ENCODE measurements around the gene VASN.

VASN gene

GRCh38 chr16:4360538-4361021 lies 11.1 kb upstream of the VASN start:
- POLR2A ChIA-PET (ENCODE audit: low non-redundant PET), result no interaction called here
- CTCF ChIA-PET, result interaction anchor here (5.3 kb wide), 1 partner anchor 43 kb away, joined by 74 read pairs; no protein-coding TSS in a partner anchor
- DNase-seq (ENCODE audit: low spot score), result no peak
- peak overlapping the region; percentile 50; the same call in 1 of the 2 replicates for H3K27ac ChIP-seq
- TF ChIP-seq, protein P1, sequence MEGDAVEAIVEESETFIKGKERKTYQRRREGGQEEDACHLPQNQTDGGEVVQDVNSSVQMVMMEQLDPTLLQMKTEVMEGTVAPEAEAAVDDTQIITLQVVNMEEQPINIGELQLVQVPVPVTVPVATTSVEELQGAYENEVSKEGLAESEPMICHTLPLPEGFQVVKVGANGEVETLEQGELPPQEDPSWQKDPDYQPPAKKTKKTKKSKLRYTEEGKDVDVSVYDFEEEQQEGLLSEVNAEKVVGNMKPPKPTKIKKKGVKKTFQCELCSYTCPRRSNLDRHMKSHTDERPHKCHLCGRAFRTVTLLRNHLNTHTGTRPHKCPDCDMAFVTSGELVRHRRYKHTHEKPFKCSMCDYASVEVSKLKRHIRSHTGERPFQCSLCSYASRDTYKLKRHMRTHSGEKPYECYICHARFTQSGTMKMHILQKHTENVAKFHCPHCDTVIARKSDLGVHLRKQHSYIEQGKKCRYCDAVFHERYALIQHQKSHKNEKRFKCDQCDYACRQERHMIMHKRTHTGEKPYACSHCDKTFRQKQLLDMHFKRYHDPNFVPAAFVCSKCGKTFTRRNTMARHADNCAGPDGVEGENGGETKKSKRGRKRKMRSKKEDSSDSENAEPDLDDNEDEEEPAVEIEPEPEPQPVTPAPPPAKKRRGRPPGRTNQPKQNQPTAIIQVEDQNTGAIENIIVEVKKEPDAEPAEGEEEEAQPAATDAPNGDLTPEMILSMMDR (conservative IDR thresholded peaks at IDR 0.05; ENCODE audit: low read depth), result no peak

DNA sequence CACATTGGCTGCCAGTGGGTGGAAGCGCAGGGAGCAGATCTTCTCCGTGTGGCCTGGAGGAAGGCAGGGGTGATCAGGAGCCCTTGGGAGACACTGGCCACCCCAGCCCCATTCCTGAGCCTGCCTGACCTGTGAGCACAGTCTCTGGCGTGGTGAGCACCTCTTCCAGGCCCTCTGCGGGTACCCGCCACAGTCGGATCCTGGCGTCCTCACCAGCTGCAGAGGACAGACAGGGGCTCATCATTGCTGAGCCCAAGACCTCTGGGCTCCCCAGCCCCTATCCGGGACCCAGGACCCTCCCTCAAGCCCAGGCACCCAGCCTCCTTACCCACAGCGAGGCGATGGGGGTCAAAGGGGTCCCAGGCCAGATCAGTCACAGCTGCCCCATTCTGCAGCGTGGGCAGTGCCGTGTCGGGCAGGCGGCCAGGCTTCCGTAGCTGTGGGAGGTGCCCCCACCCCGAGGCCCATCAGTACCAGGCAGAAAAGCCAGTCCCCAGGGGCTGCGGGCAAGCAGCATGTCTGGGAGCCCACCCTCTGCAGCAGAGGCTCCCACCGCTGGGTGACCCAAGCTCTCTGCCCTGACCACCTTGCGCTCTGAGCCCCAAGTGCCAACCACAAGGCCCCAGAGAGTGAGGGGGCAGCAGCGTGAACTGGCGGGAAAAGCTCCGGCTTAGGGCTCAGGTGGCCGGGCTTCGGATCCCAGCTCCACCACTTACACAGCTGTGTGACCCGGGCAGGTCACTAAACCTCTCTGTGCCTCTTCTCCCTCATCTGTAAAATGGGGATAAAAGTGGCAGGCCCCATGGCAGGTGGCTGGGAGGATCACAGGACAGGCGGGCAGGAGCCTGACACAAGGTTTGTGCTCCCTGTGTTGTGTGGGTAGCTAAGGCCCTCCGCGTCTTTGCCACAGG lies 10.4 kb upstream of the VASN start:
- peak overlapping the region; percentile 50 for H3K27ac ChIP-seq
- TF ChIP-seq, protein P1 (conservative IDR thresholded peaks at IDR 0.05; ENCODE audit: low read depth), result no peak
- ChIA-PET CTCF (interaction anchor here (0.7 to 5.3 kb wide), 2 partner anchors 42 to 59 kb away, joined by 5 to 74 read pairs; no protein-coding TSS in a partner anchor), POLR2A (ENCODE audit: low non-redundant PET) (no interaction called here)
- no peak for DNase-seq (ENCODE audit: low spot score)

- ChIA-PET CTCF (interaction anchor here (0.7 to 5.3 kb wide), 2 partner anchors 41 to 59 kb away, joined by 5 to 74 read pairs; no protein-coding TSS in a partner anchor), POLR2A (ENCODE audit: low non-redundant PET) (no interaction called here)
- no peak for DNase-seq (ENCODE audit: low spot score)
Observed at GRCh38 chr16:4361944-4362311, 9.7 kb upstream of the VASN start.

DNA sequence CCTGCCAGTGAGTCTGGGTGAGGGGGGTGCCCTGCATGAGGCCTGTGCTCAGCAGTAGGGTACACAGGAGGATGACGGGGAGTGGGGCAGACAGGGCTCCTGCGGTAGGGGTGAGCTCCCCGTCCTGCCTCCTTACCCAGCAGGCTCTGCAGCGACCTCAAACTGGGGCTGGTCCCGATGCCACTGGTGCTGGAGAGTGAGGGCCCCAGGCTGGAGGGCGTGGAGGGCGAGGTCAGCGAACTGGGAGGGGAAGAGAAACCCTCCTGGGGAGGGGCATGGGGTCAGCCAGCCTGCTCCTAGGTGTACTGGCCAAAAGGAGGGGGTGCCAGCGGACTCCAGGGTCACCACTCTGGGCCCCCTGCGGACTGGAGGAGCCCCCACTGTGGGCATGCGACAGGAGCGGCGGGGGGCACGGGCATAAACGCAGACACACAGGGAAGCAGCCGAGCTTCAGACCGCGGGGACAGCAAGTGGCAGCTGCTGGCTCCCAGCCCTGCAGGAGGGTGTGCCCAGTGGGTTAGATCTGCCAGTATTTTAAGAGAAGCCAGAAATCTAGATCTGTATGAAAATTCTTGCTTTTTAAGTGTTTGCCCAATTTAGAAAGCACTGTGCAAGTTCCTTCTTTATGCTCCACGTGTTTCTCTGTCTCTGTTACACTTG lies 9.0 kb upstream of the VASN start:
- POLR2A ChIA-PET (ENCODE audit: low non-redundant PET), result no interaction called here
- DNase-seq (ENCODE audit: low spot score), result no peak
- peak overlapping the region; percentile 50 for H3K27ac ChIP-seq
- CTCF ChIA-PET, result interaction anchor here (0.6 to 5.3 kb wide), 3 partner anchors 27 to 41 kb away, joined by 4 to 74 read pairs (median 7); no protein-coding TSS in a partner anchor
- TF ChIP-seq, protein P1 (conservative IDR thresholded peaks at IDR 0.05; ENCODE audit: low read depth), result no peak

More at GRCh38 chr16:4361944-4362311, 9.7 kb upstream of the VASN start:
- H3K27ac ChIP-seq, result peak overlapping the region; percentile 50
- TF ChIP-seq, protein P1 (conservative IDR thresholded peaks at IDR 0.05; ENCODE audit: low read depth), result no peak

DNA sequence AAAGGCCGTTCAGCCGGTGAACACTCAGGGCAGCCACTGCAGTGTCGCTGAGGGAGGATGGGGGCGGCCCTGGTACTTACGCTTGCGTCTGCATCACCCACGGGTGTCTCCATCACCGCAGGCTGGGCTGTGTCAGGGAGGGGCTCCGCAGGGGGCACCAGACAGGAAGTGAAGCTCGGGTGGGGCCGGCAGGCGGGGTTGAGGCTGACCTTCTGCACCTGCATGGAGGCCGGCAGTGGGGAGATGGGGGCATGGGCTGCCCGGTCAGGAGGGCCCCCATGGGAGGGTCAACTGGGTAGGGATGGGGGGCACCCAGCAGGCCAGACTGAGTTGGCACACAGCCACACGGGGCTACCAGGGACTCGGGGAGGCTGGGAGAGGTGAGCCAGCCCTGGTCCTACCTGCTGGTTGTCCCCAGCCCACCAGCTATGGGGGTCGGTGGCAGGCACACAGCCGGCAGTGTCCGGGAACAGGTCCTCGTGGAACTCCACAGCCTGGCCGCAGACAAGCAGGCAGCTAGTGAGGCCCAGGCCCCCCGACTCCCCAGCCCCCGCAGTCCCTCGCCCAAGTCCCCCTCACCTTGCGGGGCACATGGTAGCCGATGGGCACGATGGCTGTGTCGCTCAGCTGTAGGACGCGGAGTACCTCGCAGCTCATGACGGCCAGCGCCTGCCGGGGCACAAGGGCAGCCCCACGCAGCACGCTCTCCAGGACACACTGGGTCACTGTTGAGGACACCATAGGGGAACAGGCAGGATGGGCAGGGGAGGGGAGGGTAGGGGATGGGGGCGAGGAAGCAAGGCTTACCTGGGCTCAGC lies 7.2 kb upstream of the VASN start:
- ChIA-PET CTCF (interaction anchor here (0.7 to 1.0 kb wide), 3 partner anchors 38 to 192 kb away, joined by 3 to 4 read pairs (median 3); partner anchors contain the start of gene C16orf96), POLR2A (ENCODE audit: low non-redundant PET) (no interaction called here)
- TF ChIP-seq, protein P1 (conservative IDR thresholded peaks at IDR 0.05; ENCODE audit: low read depth), result no peak
- H3K27ac ChIP-seq, result peak overlapping the region; percentile 12; the same call in 1 of the 2 replicates
- no peak for DNase-seq (ENCODE audit: low spot score)

Measured in RWPE1 (cell line).